Cardiac fibroblast (primary cell): ENCODE measurements around the gene MYLK2.

Experiments used
- DNase-seq, 2 donors: peaks; one replicate each; pipeline versions ENCODE4 v3.0.0 to v3.0.0-alpha.2; 2010; ENCODE audit warnings: low read depth in 2 of 2
- H3K4me3 ChIP-seq, 2 donors: replicated peaks in 1 of 2; 1 replicate in 1 of 2; 2 replicates in 1 of 2; pipeline ENCODE4 v1.5.1; 2011; ENCODE audit warnings: low read depth in 2 of 2, low read length in 2 of 2, mild to moderate bottlenecking in 2 of 2, moderate library complexity in 1 of 2
- CTCF ChIP-seq: IDR thresholded peaks from one replicate; pipeline ENCODE4 v1.5.1; 2011; ENCODE audit warnings: low read depth, mild to moderate bottlenecking, low read length, inconsistent platforms

The MYLK2 gene

GRCh38 chr20:31819083-31819784, at the start of gene MYLK2:
MYLK2 (plus strand) TSS chr20:31819356; CDS start chr20:31819581, 225 bp downstream.
- no peak for TF ChIP-seq CTCF
- H3K4me3 ChIP-seq: no peak within 1 kb of the TSS
- DNase-seq: no peak

GRCh38 chr20:31769681-31770080, 49.5 kb upstream of the MYLK2 start:
- H3K4me3 ChIP-seq: no peak overlapping the region
- DNase-seq: no peak
- no peak for TF ChIP-seq CTCF

- H3K4me3 ChIP-seq: no peak overlapping the region
- TF ChIP-seq CTCF: no peak
- DNase-seq: no peak
Measured at GRCh38 chr20:31770243-31770642, 48.9 kb upstream of the MYLK2 start.

- no peak overlapping the region for H3K4me3 ChIP-seq
- no peak for TF ChIP-seq CTCF
- no peak for DNase-seq
Measured at GRCh38 chr20:31774408-31774807, 44.7 kb upstream of the MYLK2 start.

GRCh38 chr20:31780839-31781238, 38.3 kb upstream of the MYLK2 start:
- TF ChIP-seq CTCF: no peak
- no peak overlapping the region for H3K4me3 ChIP-seq
- no peak for DNase-seq

- no peak for TF ChIP-seq CTCF
- H3K4me3 ChIP-seq: no peak overlapping the region
- DNase-seq: no peak
Measured at GRCh38 chr20:31781945-31782344, 37.2 kb upstream of the MYLK2 start.
